SK-N-SH (cell line): ENCODE results near the gene FGD6. TPM values are rescaled to one million over a fixed set of nuclear protein-coding genes. Genes with fewer than 3 reads are reported as not detected.

Experiments used
- CTCF ChIA-PET: fragments of 300-600, 350-600 bp; formaldehyde crosslinking; extraction: SDS; loops from one replicate; lab custom pipeline; 2021; lab: Yijun Ruan, JAX
- POLR2A ChIA-PET: fragments of 350-600 bp; sonication (Branson Sonifier 250); formaldehyde crosslinking; extraction: SDS; loops from one replicate; lab custom pipeline; 2020; ENCODE audit warnings: antibody characterized with exemption, inconsistent platforms; lab: Yijun Ruan, JAX
- DNase-seq: peaks from one replicate; pipeline ENCODE4 v3.0.0; 2012
- H2AFZ ChIP-seq: fragments of 200-600 bp; sonication (generic); 2 replicates; pipeline ENCODE4 v1.8.1; 2016; ENCODE audit warnings: antibody characterized with exemption, mild to moderate bottlenecking, low read depth
- H3F3A ChIP-seq: fragments of 200-600 bp; sonication (generic); replicated peaks from 2 replicates; pipeline ENCODE3; 2016; ENCODE audit warnings: antibody characterized with exemption, mild to moderate bottlenecking; ENCODE audit not compliant: insufficient read depth
- H3K27ac ChIP-seq, 2 experiments: fragments of 200-500 bp in 1 of 2; fragments of 200-600 bp in 1 of 2; sonication (Bioruptor generic) in 1 of 2; sonication (generic), shearing (Covaris generic) in 1 of 2; 2 replicates each; pipeline versions ENCODE4 v1.5.1 to v1.6.1; 2014 to 2016; ENCODE audit warnings: low read depth in 2 of 2, inconsistent platforms in 1 of 2, low read length in 1 of 2, mild to moderate bottlenecking in 1 of 2, mixed read lengths in 1 of 2
- H3K27me3 ChIP-seq: fragments of 200-600 bp; sonication (generic), shearing (Covaris generic); 2 replicates; pipeline ENCODE4 v1.6.1; 2016; ENCODE audit warnings: mixed run types; ENCODE audit not compliant: insufficient read depth
- H3K36me3 ChIP-seq, 2 experiments: fragments of 200-500 bp in 1 of 2; fragments of 200-600 bp in 1 of 2; sonication (Bioruptor generic) in 1 of 2; sonication (generic) in 1 of 2; replicated peaks in 1 of 2; 2 replicates each; pipeline versions ENCODE3 to v1.5.1; 2014 to 2016; ENCODE audit warnings: low read length in 1 of 2, mild to moderate bottlenecking in 1 of 2; ENCODE audit not compliant: insufficient read depth in 2 of 2, control insufficient read depth in 1 of 2
- H3K4me1 ChIP-seq, 2 experiments: fragments of 200-500 bp in 1 of 2; fragments of 200-600 bp in 1 of 2; sonication (Bioruptor generic) in 1 of 2; sonication (generic), shearing (Covaris generic) in 1 of 2; 2 replicates each; pipeline versions ENCODE4 v1.5.1 to v1.6.1; 2014 to 2016; ENCODE audit warnings: low read depth in 1 of 2, low read length in 1 of 2, mixed run types in 1 of 2; ENCODE audit not compliant: insufficient read depth in 2 of 2, control insufficient read depth in 1 of 2
- H3K4me2 ChIP-seq: fragments of 200-600 bp; sonication (generic), shearing (Covaris generic); 2 replicates; pipeline ENCODE4 v1.6.1; 2017; ENCODE audit warnings: mixed run types
- H3K4me3 ChIP-seq, 2 experiments: fragments of 200-500 bp in 1 of 2; fragments of 200-600 bp in 1 of 2; sonication (Bioruptor generic) in 1 of 2; sonication (generic), shearing (Covaris generic) in 1 of 2; 2 replicates each; pipeline versions ENCODE4 v1.5.1 to v1.8.1; 2014 to 2016; ENCODE audit warnings: low read depth in 2 of 2, inconsistent platforms in 1 of 2, low read length in 1 of 2, mild to moderate bottlenecking in 1 of 2, mixed read lengths in 1 of 2, moderate library complexity in 1 of 2
- H3K79me2 ChIP-seq: fragments of 200-600 bp; sonication (generic); 2 replicates; pipeline ENCODE4 v1.8.1; 2017; ENCODE audit warnings: mild to moderate bottlenecking; ENCODE audit not compliant: insufficient read depth
- H3K9ac ChIP-seq: fragments of 200-600 bp; sonication (generic); 2 replicates; pipeline ENCODE4 v1.6.1; 2017; ENCODE audit warnings: mixed run types
- H3K9me2 ChIP-seq: fragments of 200-600 bp; sonication (generic); 2 replicates; pipeline ENCODE4 v1.6.1; 2017; ENCODE audit warnings: mixed run types
- H3K9me3 ChIP-seq: fragments of 200-600 bp; sonication (generic); 2 replicates; pipeline ENCODE4 v1.6.1; 2017; ENCODE audit warnings: mixed run types, mild to moderate bottlenecking, moderate library complexity
- H4K20me1 ChIP-seq: fragments of 200-600 bp; sonication (generic); 2 replicates; pipeline ENCODE4 v1.6.1; 2017; ENCODE audit warnings: mild to moderate bottlenecking, mixed run types; ENCODE audit not compliant: insufficient read depth
- CTCF ChIP-seq: fragments of 200-600 bp; sonication (generic); IDR thresholded peaks from 2 replicates; pipeline ENCODE4 v1.6.1; 2017; ENCODE audit warnings: antibody characterized with exemption, mild to moderate bottlenecking, moderate library complexity
- EP300 ChIP-seq, 2 experiments: IDR thresholded peaks; 2 replicates each; pipeline versions ENCODE4 v1.4.0 to v1.6.1; 2012; ENCODE audit warnings: borderline replicate concordance in 1 of 2, low read depth in 1 of 2, low read length in 1 of 2
- EZH2phosphoT487 ChIP-seq: fragments of 200-600 bp; sonication (generic); IDR thresholded peaks from 2 replicates; pipeline ENCODE4 v1.6.1; 2017; ENCODE audit warnings: low read depth, mixed run types, mild to moderate bottlenecking, antibody characterized with exemption, moderate library complexity, borderline replicate concordance
- FOXJ3 ChIP-seq: sonication (generic); formaldehyde crosslinking; IDR thresholded peaks from 2 replicates; pipeline ENCODE4 v1.5.1; 2020; ENCODE audit warnings: mild to moderate bottlenecking, missing genetic modification reagents
- JUND ChIP-seq: IDR thresholded peaks from 2 replicates; pipeline ENCODE4 v1.4.0; 2012
- MAX ChIP-seq: IDR thresholded peaks from 2 replicates; pipeline ENCODE4 v1.4.0; 2012; ENCODE audit warnings: low read depth
- NFIC ChIP-seq: IDR thresholded peaks from 2 replicates; pipeline ENCODE4 v1.4.0; 2012; ENCODE audit warnings: borderline replicate concordance
- NRF1 ChIP-seq: IDR thresholded peaks from 2 replicates; pipeline ENCODE4 v1.6.1; 2012; ENCODE audit warnings: low read depth, mild to moderate bottlenecking, low read length
- POLR2AphosphoS5 ChIP-seq: IDR thresholded peaks from 2 replicates; pipeline ENCODE4 v1.6.1; 2012; ENCODE audit warnings: low read depth, low read length
- RCOR1 ChIP-seq: fragments of 150-350 bp; IDR thresholded peaks from 2 replicates; pipeline ENCODE4 v1.6.1; 2017; ENCODE audit warnings: antibody characterized with exemption, low read length
- REST ChIP-seq: IDR thresholded peaks from 2 replicates; pipeline ENCODE4 v1.6.1; 2012; ENCODE audit warnings: mild to moderate bottlenecking, low read depth, low read length, moderate library complexity
- RFX5 ChIP-seq: IDR thresholded peaks from 2 replicates; pipeline ENCODE4 v1.6.1; 2012; ENCODE audit warnings: mild to moderate bottlenecking, improper control_type of control experiment, low read length
- SIN3A ChIP-seq: IDR thresholded peaks from 2 replicates; pipeline ENCODE4 v1.6.1; 2012; ENCODE audit warnings: low read depth, mild to moderate bottlenecking, low read length, moderate library complexity, borderline replicate concordance
- USF1 ChIP-seq: IDR thresholded peaks from 2 replicates; pipeline ENCODE4 v1.4.0; 2012; ENCODE audit warnings: low read depth, borderline replicate concordance
- USF2 ChIP-seq: fragments of 150-350 bp; IDR thresholded peaks from 2 replicates; pipeline ENCODE4 v1.6.1; 2017; ENCODE audit warnings: antibody characterized with exemption, low read length, low read depth, borderline replicate concordance
- ZBTB33 ChIP-seq: IDR thresholded peaks from 2 replicates; pipeline ENCODE4 v1.4.0; 2012; ENCODE audit warnings: low read depth, borderline replicate concordance
- WGBS: methylation state at CpG from one replicate; pipeline ENCODE4 v1.1.6; 2017; ENCODE audit warnings: low lambda C conversion rate; 5-methylcytosine and 5-hydroxymethylcytosine counted together
- polyA plus RNA-seq, 3 experiments: library from polyadenylated mRNA; depleted of rRNA; stranded (reverse); fragments of >200 nt; gene quantifications; 2 replicates each; pipeline ENCODE4 v1.2.3, GENCODE V29; 2012

FGD6 gene
- polyA plus RNA-seq, 1 of the 3 experiments (the other 2 are of a cell fraction): 2.8 TPM

- no peak for DNase-seq
- Histone ChIP-seq H3K4me3 (no peak overlapping the region), H3K79me2 (peaks cover 99% of the 10 kb centered on the region), H3K9ac (no peak overlapping the region), H3K4me2 (no peak overlapping the region), H3F3A (peaks cover 24% of the 10 kb centered on the region), H3K27me3 (no peaks in the 10 kb centered on the region), H3K36me3 (peaks cover 0 to 23% of the 10 kb centered on the region in 2 experiments), H3K4me1 (peaks cover 0 to 12% of the 10 kb centered on the region in 2 experiments; a peak in 3 of 4 replicates), H3K9me2 (no peaks in the 10 kb centered on the region), H4K20me1 (peaks cover 6% of the 10 kb centered on the region; the same call in 1 of the 2 replicates), H2AFZ (no peak overlapping the region), H3K9me3 (no peaks in the 10 kb centered on the region), H3K27ac (no peak overlapping the region)
- 82% methylated on average over 7 of the region's 7 CpGs for WGBS
- no peak for TF ChIP-seq FOXJ3 (CRISPR knock-in tag)
- no peak for TF ChIP-seq SIN3A
- no peak for TF ChIP-seq NRF1
- no peak for TF ChIP-seq EP300 (IDR thresholded peaks at IDR 0.05; ENCODE audit: borderline replicate concordance in 1 of 2, low read depth in 1 of 2, low read length in 1 of 2)
- TF ChIP-seq EZH2phosphoT487: no peak
- TF ChIP-seq RFX5: no peak
- no peak for TF ChIP-seq USF2
- TF ChIP-seq NFIC: no peak
- TF ChIP-seq RCOR1: no peak
- TF ChIP-seq REST: no peak
- no peak for TF ChIP-seq JUND
- ChIA-PET CTCF (interaction anchor here (1.3 to 1.6 kb wide), 2 partner anchors 15 to 37 kb away, joined by 4 read pairs; no protein-coding TSS in a partner anchor), POLR2A (no interaction called here)
Observed at GRCh38 chr12:95229636-95230035, 12.4 kb upstream of the FGD6 start.

- Histone ChIP-seq H3K79me2 (peaks cover 99% of the 10 kb centered on the region), H4K20me1 (peaks cover 14% of the 10 kb centered on the region), H2AFZ (no peak overlapping the region), H3K9me2 (no peaks in the 10 kb centered on the region), H3K27me3 (no peaks in the 10 kb centered on the region), H3K36me3 (peaks cover 0 to 21% of the 10 kb centered on the region in 2 experiments), H3K4me2 (no peak overlapping the region), H3K4me1 (peaks cover 0 to 21% of the 10 kb centered on the region in 2 experiments; a peak in 3 of 4 replicates), H3K4me3 (no peak overlapping the region), H3K9me3 (no peaks in the 10 kb centered on the region), H3F3A (peaks cover 28% of the 10 kb centered on the region), H3K27ac (no peak overlapping the region), H3K9ac (no peak overlapping the region)
- 93% methylated on average over 2 of the region's 2 CpGs for WGBS
- ChIA-PET POLR2A (no interaction called here), CTCF (no interaction called here)
- DNase-seq: no peak
- TF ChIP-seq FOXJ3 (CRISPR knock-in tag) (no peak), RCOR1 (no peak), CTCF (no peak), MAX (no peak), POLR2AphosphoS5 (no peak), USF1 (no peak), ZBTB33 (no peak), EZH2phosphoT487 (no peak), JUND (no peak)
Observed at GRCh38 chr12:95228617-95229016, 11.3 kb upstream of the FGD6 start.
